ENCODE measurements around the gene MACROH2A1.

DNA sequence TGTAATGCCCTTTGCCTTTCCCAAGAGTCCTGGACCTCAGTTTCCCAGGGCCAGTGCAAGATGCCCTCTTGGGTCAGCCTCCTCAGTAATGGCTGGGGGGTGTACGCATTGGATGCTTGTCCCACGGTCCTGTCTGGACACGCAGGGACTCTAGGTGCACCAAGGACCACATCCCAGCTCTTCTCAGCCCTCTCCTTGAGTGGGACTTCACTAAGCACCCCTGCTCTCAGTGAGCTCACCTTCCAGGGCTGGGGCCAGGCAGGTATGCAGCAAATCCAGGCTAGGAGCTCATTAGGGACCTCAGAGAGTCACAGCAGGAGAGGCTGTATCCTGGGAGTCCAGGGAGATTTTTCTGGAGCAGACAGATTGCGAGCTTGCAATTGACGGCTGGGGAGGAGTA lies 59.8 kb downstream of the MACROH2A1 start:
- TF ChIP-seq TEAD4 (IDR thresholded peaks at IDR 0.05) (no peak), MAX (IDR thresholded peaks at IDR 0.05) (no peak), RAD21 (IDR thresholded peaks at IDR 0.05; ENCODE audit: low read depth) (no peak), CEBPB (IDR thresholded peaks at IDR 0.05) (no peak), REST (IDR thresholded peaks at IDR 0.05; ENCODE audit: low read depth) (no peak), EP300 (IDR thresholded peaks at IDR 0.05; ENCODE audit: borderline replicate concordance) (no peak), YY1 (IDR thresholded peaks at IDR 0.05; ENCODE audit: low read depth) (no peak), FOXM1 (IDR thresholded peaks at IDR 0.05; ENCODE audit: borderline replicate concordance, low read depth) (no peak)

Measured in Ishikawa (cell line).